HepG2 (cell line): ENCODE results near the gene PMVK. TPM values are rescaled to one million over a fixed set of nuclear protein-coding genes. Genes with fewer than 3 reads are reported as not detected.

Experiments used
- ATF7-NPFF ChIP-seq: sonication (generic); formaldehyde crosslinking; IDR thresholded peaks from 2 replicates; pipeline ENCODE4 v1.8.1; 2023; ENCODE audit warnings: mild to moderate bottlenecking, low read depth, missing genetic modification reagents, moderate library complexity
- BRD4 ChIP-seq: sonication (generic); formaldehyde crosslinking; IDR thresholded peaks from 2 replicates; pipeline ENCODE4 v1.4.0; 2020; ENCODE audit warnings: missing genetic modification reagents
- FOSL2 ChIP-seq: sonication (generic); formaldehyde crosslinking; IDR thresholded peaks from 2 replicates; pipeline ENCODE4 v1.4.0; 2020; ENCODE audit warnings: missing genetic modification reagents
- FOXA3 ChIP-seq: IDR thresholded peaks from 2 replicates; pipeline ENCODE4 v1.6.1; 2016; ENCODE audit warnings: missing genetic modification reagents, missing compliant biosample characterization
- HNF4G ChIP-seq, 2 experiments: sonication (generic) in 1 of 2; formaldehyde crosslinking in 1 of 2; IDR thresholded peaks; 2 replicates each; pipeline versions ENCODE4 v1.4.0 to v1.6.1; 2011 to 2020; ENCODE audit warnings: borderline replicate concordance in 2 of 2, low read depth in 2 of 2, mild to moderate bottlenecking in 2 of 2, low read length in 1 of 2, missing genetic modification reagents in 1 of 2, moderate library complexity in 1 of 2
- JDP2 ChIP-seq: sonication (generic); formaldehyde crosslinking; IDR thresholded peaks from 2 replicates; pipeline ENCODE4 v1.8.1; 2022; ENCODE audit warnings: missing genetic modification reagents, borderline replicate concordance
- KAT8 ChIP-seq: IDR thresholded peaks from 2 replicates; pipeline ENCODE4 v1.6.1; 2016; ENCODE audit warnings: missing genetic modification reagents, missing compliant biosample characterization
- KDM5A ChIP-seq: fragments of 200-600 bp; sonication (generic); IDR thresholded peaks from 2 replicates; pipeline ENCODE4 v1.7.0; 2018; ENCODE audit warnings: antibody characterized with exemption, mild to moderate bottlenecking, low read length, borderline replicate concordance
- KMT2B ChIP-seq: IDR thresholded peaks from 2 replicates; pipeline ENCODE4 v1.6.1; 2016; ENCODE audit warnings: missing genetic modification reagents, missing compliant biosample characterization
- NFYB ChIP-seq: sonication (generic); formaldehyde crosslinking; IDR thresholded peaks from 2 replicates; pipeline ENCODE4 v1.4.0; 2020; ENCODE audit warnings: missing genetic modification reagents
- NR2C2 ChIP-seq: sonication (generic); formaldehyde crosslinking; IDR thresholded peaks from 2 replicates; pipeline ENCODE4 v1.4.0; 2020; ENCODE audit warnings: missing genetic modification reagents, mild to moderate bottlenecking, moderate library complexity, borderline replicate concordance
- SIN3A ChIP-seq: IDR thresholded peaks from 2 replicates; pipeline ENCODE4 v1.6.1; 2011; ENCODE audit warnings: low read depth, mild to moderate bottlenecking, control low read depth, low read length, borderline replicate concordance
- SPEN ChIP-seq: sonication (generic); formaldehyde crosslinking; IDR thresholded peaks from 2 replicates; pipeline ENCODE4 v1.5.1; 2020; ENCODE audit warnings: low read depth, mild to moderate bottlenecking, missing genetic modification reagents
- TAF1 ChIP-seq: sonication (generic); formaldehyde crosslinking; IDR thresholded peaks from 2 replicates; pipeline ENCODE4 v1.4.0; 2020; ENCODE audit warnings: missing genetic modification reagents
- U2AF1 ChIP-seq: fragments of 200-400 bp; formaldehyde crosslinking; optimal IDR thresholded peaks from 2 replicates; pipeline ENCODE3; 2017; ENCODE audit warnings: mild to moderate bottlenecking, low read depth, low read length
- XRCC5 ChIP-seq: fragments of 200-400 bp; formaldehyde crosslinking; optimal IDR thresholded peaks from 2 replicates; pipeline ENCODE3; 2017; ENCODE audit warnings: mild to moderate bottlenecking, low read length
- ZNF850 ChIP-seq: sonication (generic); formaldehyde crosslinking; conservative IDR thresholded peaks from 2 replicates; pipeline ENCODE4 v1.9.0; 2021; ENCODE audit warnings: mild to moderate bottlenecking, missing genetic modification reagents
- polyA plus RNA-seq, 8 experiments: library from polyadenylated mRNA; depleted of rRNA in 3 of 8; stranded (reverse) in 7 of 8; unstranded in 1 of 8; fragments of >200 nt; fragmentation: Illumina TruSeq in 4 of 8; extraction: Trizol in 4 of 8; gene quantifications; 2 replicates each; pipeline versions ENCODE4 v1.2.1 to v1.2.3, GENCODE V29; 2011 to 2016; ENCODE audit warnings: low read depth in 4 of 8, missing spikeins in 1 of 8, mixed read lengths in 1 of 8; ENCODE audit not compliant: insufficient read depth in 1 of 8
- total RNA-seq, 5 experiments: library from RNA; depleted of rRNA; stranded (reverse); fragments of >200 nt; fragmentation: Illumina TruSeq; extraction: Trizol; gene quantifications; 2 replicates each; pipeline ENCODE4 v1.2.3, GENCODE V29; 2016; ENCODE audit warnings: low read depth in 1 of 5
- TF ChIP-seq, protein P1 (sequence below): IDR thresholded peaks from 2 replicates; pipeline ENCODE4 v1.6.1; 2016; ENCODE audit warnings: low read depth, control low read depth
- TF ChIP-seq, protein P2 (sequence below): sonication (generic); formaldehyde crosslinking; conservative IDR thresholded peaks from 2 replicates; pipeline ENCODE4 v1.4.0; 2020; ENCODE audit warnings: missing genetic modification reagents
- TF ChIP-seq, protein P3 (sequence below): IDR thresholded peaks from 2 replicates; pipeline ENCODE4 v1.6.1; 2012; ENCODE audit warnings: inconsistent platforms
- TF ChIP-seq, protein P4 (sequence below): IDR thresholded peaks from 2 replicates; pipeline ENCODE4 v1.6.1; 2016
- TF ChIP-seq, protein P5 (sequence below): IDR thresholded peaks from 2 replicates; pipeline ENCODE4 v1.6.1; 2012; ENCODE audit warnings: low read length, improper control_type of control experiment

The PMVK gene
- total and polyA plus RNA-seq, 2 of the 13 experiments (the other 11 are each of a cell fraction or from before 2014, with no cell fraction given) = 3.9 to 12.6 TPM

DNA sequence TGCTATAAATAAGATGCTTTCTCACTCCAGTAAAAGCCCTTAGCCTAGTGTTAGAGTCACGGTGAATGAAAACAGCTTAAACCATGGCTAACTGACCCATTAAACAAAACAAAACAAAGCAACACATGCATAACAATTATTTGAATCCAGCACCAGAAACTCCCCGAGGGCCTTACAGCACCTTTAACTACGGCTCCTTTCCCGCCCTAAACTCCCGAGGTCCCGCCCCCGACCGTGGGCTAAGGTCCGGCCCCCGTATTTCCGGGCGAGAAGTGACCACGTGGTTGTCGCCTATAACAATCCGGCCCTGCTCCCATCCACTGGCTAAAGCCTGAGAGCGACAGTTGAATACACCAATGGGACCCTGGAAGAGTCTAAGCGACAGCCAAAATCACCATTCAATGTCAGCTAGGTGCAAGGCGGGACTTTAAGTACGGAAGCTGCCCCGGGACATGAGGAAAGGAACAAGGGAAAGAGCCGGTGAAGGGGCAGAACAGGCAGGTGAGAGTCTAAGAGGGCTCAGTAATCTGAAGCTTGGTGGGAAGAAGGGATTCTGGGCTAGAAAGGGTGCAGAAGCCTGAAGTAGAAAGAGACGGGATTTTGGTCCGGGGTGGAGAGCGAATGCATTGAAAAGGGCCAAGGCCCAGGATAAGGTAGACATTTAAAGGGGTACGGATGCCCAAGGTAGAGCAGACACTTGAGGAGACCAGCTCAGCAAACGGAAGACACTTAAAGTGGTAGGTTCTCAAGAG lies 46.6 kb upstream of the PMVK start, which contains the start of gene FLAD1 (continued):
- peak; percentile 76; the same call in 1 of the 2 replicates for TF ChIP-seq KDM5A
- peak; percentile 100 for TF ChIP-seq NFYB
- peak; percentile 11; the same call in 1 of the 2 replicates for TF ChIP-seq FOSL2 (CRISPR knock-in tag)
- TF ChIP-seq, protein P1, sequence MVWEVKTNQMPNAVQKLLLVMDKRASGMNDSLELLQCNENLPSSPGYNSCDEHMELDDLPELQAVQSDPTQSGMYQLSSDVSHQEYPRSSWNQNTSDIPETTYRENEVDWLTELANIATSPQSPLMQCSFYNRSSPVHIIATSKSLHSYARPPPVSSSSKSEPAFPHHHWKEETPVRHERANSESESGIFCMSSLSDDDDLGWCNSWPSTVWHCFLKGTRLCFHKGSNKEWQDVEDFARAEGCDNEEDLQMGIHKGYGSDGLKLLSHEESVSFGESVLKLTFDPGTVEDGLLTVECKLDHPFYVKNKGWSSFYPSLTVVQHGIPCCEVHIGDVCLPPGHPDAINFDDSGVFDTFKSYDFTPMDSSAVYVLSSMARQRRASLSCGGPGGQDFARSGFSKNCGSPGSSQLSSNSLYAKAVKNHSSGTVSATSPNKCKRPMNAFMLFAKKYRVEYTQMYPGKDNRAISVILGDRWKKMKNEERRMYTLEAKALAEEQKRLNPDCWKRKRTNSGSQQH (CRISPR knock-in tag) = peak; percentile 57; the same call in 1 of the 2 replicates
- TF ChIP-seq, protein P2, sequence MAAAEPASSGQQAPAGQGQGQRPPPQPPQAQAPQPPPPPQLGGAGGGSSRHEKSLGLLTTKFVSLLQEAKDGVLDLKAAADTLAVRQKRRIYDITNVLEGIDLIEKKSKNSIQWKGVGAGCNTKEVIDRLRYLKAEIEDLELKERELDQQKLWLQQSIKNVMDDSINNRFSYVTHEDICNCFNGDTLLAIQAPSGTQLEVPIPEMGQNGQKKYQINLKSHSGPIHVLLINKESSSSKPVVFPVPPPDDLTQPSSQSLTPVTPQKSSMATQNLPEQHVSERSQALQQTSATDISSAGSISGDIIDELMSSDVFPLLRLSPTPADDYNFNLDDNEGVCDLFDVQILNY (CRISPR knock-in tag) = peak; percentile 89
- peak; percentile 37 for TF ChIP-seq FOXA3 (CRISPR knock-in tag)
- TF ChIP-seq, protein P3, sequence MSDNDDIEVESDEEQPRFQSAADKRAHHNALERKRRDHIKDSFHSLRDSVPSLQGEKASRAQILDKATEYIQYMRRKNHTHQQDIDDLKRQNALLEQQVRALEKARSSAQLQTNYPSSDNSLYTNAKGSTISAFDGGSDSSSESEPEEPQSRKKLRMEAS = peak; percentile 96
- TF ChIP-seq BRD4 = peak; percentile 46; the same call in 1 of the 2 replicates
- TF ChIP-seq KAT8 (CRISPR knock-in tag) = peak; percentile 93
- TF ChIP-seq XRCC5 = peak; percentile 59
- TF ChIP-seq, protein P4, sequence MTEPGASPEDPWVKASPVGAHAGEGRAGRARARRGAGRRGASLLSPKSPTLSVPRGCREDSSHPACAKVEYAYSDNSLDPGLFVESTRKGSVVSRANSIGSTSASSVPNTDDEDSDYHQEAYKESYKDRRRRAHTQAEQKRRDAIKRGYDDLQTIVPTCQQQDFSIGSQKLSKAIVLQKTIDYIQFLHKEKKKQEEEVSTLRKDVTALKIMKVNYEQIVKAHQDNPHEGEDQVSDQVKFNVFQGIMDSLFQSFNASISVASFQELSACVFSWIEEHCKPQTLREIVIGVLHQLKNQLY (CRISPR knock-in tag) = peak; percentile 73; the same call in 1 of the 2 replicates
- no peak for TF ChIP-seq ZNF850 (CRISPR knock-in tag)
- peak; percentile 4; the same call in 1 of the 2 replicates for TF ChIP-seq HNF4G (IDR thresholded peaks at IDR 0.05; ENCODE audit: borderline replicate concordance, low read depth, low read length)
- TF ChIP-seq HNF4G (CRISPR knock-in tag; IDR thresholded peaks at IDR 0.05; ENCODE audit: borderline replicate concordance, low read depth) = no peak
- no peak for TF ChIP-seq U2AF1
- TF ChIP-seq ATF7-NPFF (CRISPR knock-in tag) = peak; percentile 47; the same call in 1 of the 2 replicates
- peak; percentile 81; the same call in 1 of the 2 replicates for TF ChIP-seq SPEN
- TF ChIP-seq SIN3A = peak; percentile 90; the same call in 1 of the 2 replicates
- TF ChIP-seq JDP2 (CRISPR knock-in tag) = no peak
- TF ChIP-seq, protein P5, sequence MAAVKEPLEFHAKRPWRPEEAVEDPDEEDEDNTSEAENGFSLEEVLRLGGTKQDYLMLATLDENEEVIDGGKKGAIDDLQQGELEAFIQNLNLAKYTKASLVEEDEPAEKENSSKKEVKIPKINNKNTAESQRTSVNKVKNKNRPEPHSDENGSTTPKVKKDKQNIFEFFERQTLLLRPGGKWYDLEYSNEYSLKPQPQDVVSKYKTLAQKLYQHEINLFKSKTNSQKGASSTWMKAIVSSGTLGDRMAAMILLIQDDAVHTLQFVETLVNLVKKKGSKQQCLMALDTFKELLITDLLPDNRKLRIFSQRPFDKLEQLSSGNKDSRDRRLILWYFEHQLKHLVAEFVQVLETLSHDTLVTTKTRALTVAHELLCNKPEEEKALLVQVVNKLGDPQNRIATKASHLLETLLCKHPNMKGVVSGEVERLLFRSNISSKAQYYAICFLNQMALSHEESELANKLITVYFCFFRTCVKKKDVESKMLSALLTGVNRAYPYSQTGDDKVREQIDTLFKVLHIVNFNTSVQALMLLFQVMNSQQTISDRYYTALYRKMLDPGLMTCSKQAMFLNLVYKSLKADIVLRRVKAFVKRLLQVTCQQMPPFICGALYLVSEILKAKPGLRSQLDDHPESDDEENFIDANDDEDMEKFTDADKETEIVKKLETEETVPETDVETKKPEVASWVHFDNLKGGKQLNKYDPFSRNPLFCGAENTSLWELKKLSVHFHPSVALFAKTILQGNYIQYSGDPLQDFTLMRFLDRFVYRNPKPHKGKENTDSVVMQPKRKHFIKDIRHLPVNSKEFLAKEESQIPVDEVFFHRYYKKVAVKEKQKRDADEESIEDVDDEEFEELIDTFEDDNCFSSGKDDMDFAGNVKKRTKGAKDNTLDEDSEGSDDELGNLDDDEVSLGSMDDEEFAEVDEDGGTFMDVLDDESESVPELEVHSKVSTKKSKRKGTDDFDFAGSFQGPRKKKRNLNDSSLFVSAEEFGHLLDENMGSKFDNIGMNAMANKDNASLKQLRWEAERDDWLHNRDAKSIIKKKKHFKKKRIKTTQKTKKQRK = peak; percentile 96
- TF ChIP-seq TAF1 (CRISPR knock-in tag) = peak; percentile 38; the same call in 1 of the 2 replicates
- TF ChIP-seq NR2C2 (CRISPR knock-in tag) = peak; percentile 64; the same call in 1 of the 2 replicates
- peak; percentile 85 for TF ChIP-seq KMT2B
